SK-N-SH treated with all-trans-retinoic acid at 6 μM for 48 hours (cell line): ENCODE results near the gene H2BK1.

ENCODE experiments used
- ARNTL ChIP-seq: fragments of 450-650 bp; formaldehyde crosslinking; IDR thresholded peaks from 2 replicates; pipeline ENCODE4 v1.5.0; 2020; ENCODE audit warnings: low read depth, mild to moderate bottlenecking, moderate library complexity, borderline replicate concordance
- BACH2 ChIP-seq: fragments of 250-450 bp; sonication (Bioruptor Pico); IDR thresholded peaks from 2 replicates; pipeline ENCODE4 v1.9.0; 2021; ENCODE audit warnings: mild to moderate bottlenecking, borderline replicate concordance
- CREB5 ChIP-seq: fragments of 250-450 bp; sonication (Bioruptor Pico); IDR thresholded peaks from 2 replicates; pipeline ENCODE4 v1.5.1; 2020; ENCODE audit warnings: low read depth, mild to moderate bottlenecking, moderate library complexity
- ESRRG ChIP-seq: fragments of 250-450 bp; sonication (Bioruptor Pico); IDR thresholded peaks from 2 replicates; pipeline ENCODE4 v1.6.1; 2021; ENCODE audit warnings: mild to moderate bottlenecking
- GLIS3 ChIP-seq: fragments of 250-450 bp; sonication (Bioruptor Pico); IDR thresholded peaks from 2 replicates; pipeline ENCODE4 v1.5.0; 2020; ENCODE audit warnings: mild to moderate bottlenecking, moderate library complexity
- ISL1 ChIP-seq: fragments of 250-450 bp; sonication (Bioruptor Pico); IDR thresholded peaks from 2 replicates; pipeline ENCODE4 v2.1.2; 2022; ENCODE audit warnings: mild to moderate bottlenecking, moderate library complexity
- OSR1 ChIP-seq: fragments of 250-450 bp; sonication (Bioruptor Pico); IDR thresholded peaks from 2 replicates; pipeline ENCODE4 v1.8.0; 2022; ENCODE audit warnings: moderate library complexity, mild to moderate bottlenecking, inconsistent platforms
- PATZ1 ChIP-seq: fragments of 250-450 bp; sonication (Bioruptor Pico); IDR thresholded peaks from 2 replicates; pipeline ENCODE4 v1.8.0; 2020; ENCODE audit warnings: mild to moderate bottlenecking, moderate library complexity, borderline replicate concordance
- POU6F1 ChIP-seq: fragments of 250-450 bp; sonication (Bioruptor Pico); IDR thresholded peaks from 2 replicates; pipeline ENCODE4 v1.8.0; 2021; ENCODE audit warnings: low read depth, mild to moderate bottlenecking, moderate library complexity, borderline replicate concordance
- PPARA ChIP-seq: fragments of 250-450 bp; sonication (Bioruptor Pico); IDR thresholded peaks from 2 replicates; pipeline ENCODE4 v1.5.0; 2020; ENCODE audit warnings: mild to moderate bottlenecking, borderline replicate concordance
- TCF4 ChIP-seq: fragments of 250-450 bp; sonication (Bioruptor Pico); IDR thresholded peaks from 2 replicates; pipeline ENCODE4 v1.8.0; 2021; ENCODE audit warnings: mild to moderate bottlenecking, moderate library complexity, borderline replicate concordance
- TOX ChIP-seq: fragments of 250-450 bp; sonication (Bioruptor Pico); IDR thresholded peaks from 2 replicates; pipeline ENCODE4 v1.8.0; 2021; ENCODE audit warnings: mild to moderate bottlenecking, moderate library complexity, borderline replicate concordance
- ZC3H10 ChIP-seq: fragments of 250-450 bp; sonication (Bioruptor Pico); IDR thresholded peaks from 2 replicates; pipeline ENCODE4 v1.5.1; 2021; ENCODE audit warnings: mild to moderate bottlenecking, moderate library complexity
- ZFP3 ChIP-seq: fragments of 250-450 bp; sonication (Bioruptor Pico); IDR thresholded peaks from 2 replicates; pipeline ENCODE4 v1.5.0; 2020; ENCODE audit warnings: mild to moderate bottlenecking, moderate library complexity

- no peak for TF ChIP-seq TCF4 (CRISPR knock-in tag)
- TF ChIP-seq PPARA (CRISPR knock-in tag): no peak
- no peak for TF ChIP-seq ISL1 (CRISPR knock-in tag)
- no peak for TF ChIP-seq BACH2 (CRISPR knock-in tag)
- no peak for TF ChIP-seq CREB5 (CRISPR knock-in tag)
- no peak for TF ChIP-seq ZC3H10
- no peak for TF ChIP-seq PATZ1 (CRISPR knock-in tag)
- TF ChIP-seq POU6F1 (CRISPR knock-in tag): no peak
- TF ChIP-seq TOX (CRISPR knock-in tag): no peak
- TF ChIP-seq ARNTL (CRISPR knock-in tag): no peak
- TF ChIP-seq ESRRG (CRISPR knock-in tag): no peak
- TF ChIP-seq GLIS3 (CRISPR knock-in tag): no peak
- no peak for TF ChIP-seq OSR1 (CRISPR knock-in tag)
- no peak for TF ChIP-seq ZFP3
These were observed 27.2 kb upstream of the H2BK1 start for GRCh38 chr7:151237244-151238189.
